ENCODE measurements around the gene ATP8A2. TPM values are rescaled to one million over a fixed set of nuclear protein-coding genes. Genes with fewer than 3 reads are reported as not detected.

ATP8A2 gene
- total RNA-seq, 2 experiments from 2014 or later = not detected

- H3K36me3 ChIP-seq (ENCODE audit: insufficient read depth, low read length) = no peaks in the 10 kb centered on the region
- no peak overlapping the region for H2AFZ ChIP-seq (ENCODE audit: low read length)
- no peaks in the 10 kb centered on the region for H3K4me1 ChIP-seq (ENCODE audit: insufficient read depth, low read length, poor library complexity, severe bottlenecking)
- CTCF ChIA-PET (ENCODE audit: unreplicated experiment) = no interaction called here
- no peak overlapping the region for H3K27ac ChIP-seq (ENCODE audit: low read depth, low read length, poor library complexity, severe bottlenecking)
- TF ChIP-seq EZH2phosphoT487 (IDR thresholded peaks at IDR 0.05; ENCODE audit: borderline replicate concordance, low read depth, low read length) (no peak), CTCF (conservative IDR thresholded peaks at IDR 0.05; ENCODE audit: low read length) (no peak)
- BruUV-seq (replicated peaks) = no TSS peak
- intact Hi-C loops (cut with micrococcal nuclease; ENCODE audit: unreplicated experiment) = no loop called here
- no peak overlapping the region for H3K4me2 ChIP-seq (ENCODE audit: low read length)
- H3K9me2 ChIP-seq (ENCODE audit: insufficient read depth, low read length) = no peaks in the 10 kb centered on the region
- H3K79me2 ChIP-seq (ENCODE audit: insufficient read depth, low read depth, low read length) = no peaks in the 10 kb centered on the region
- DNase-seq (ENCODE audit: low spot score) = no peak
- H3K9me3 ChIP-seq (ENCODE audit: low read length) = no peaks in the 10 kb centered on the region
- no peak overlapping the region for H3K4me3 ChIP-seq (ENCODE audit: low read depth, low read length, poor library complexity, severe bottlenecking)
- POLR2A ChIA-PET = no interaction called here
- no peaks in the 10 kb centered on the region for H4K20me1 ChIP-seq (ENCODE audit: insufficient read depth, low read length)
These were observed 106.4 kb downstream of the ATP8A2 start for GRCh38 chr13:25478186-25478585.

GRCh38 chr13:25489238-25489637 is 117.5 kb downstream of the ATP8A2 start:
- H3K36me3 ChIP-seq (ENCODE audit: insufficient read depth, low read length) = no peaks in the 10 kb centered on the region
- intact Hi-C loops (cut with micrococcal nuclease; ENCODE audit: unreplicated experiment) = no loop called here
- no peak overlapping the region for H3K4me3 ChIP-seq (ENCODE audit: low read depth, low read length, poor library complexity, severe bottlenecking)
- no peaks in the 10 kb centered on the region for H3K9me3 ChIP-seq (ENCODE audit: low read length)
- no peak for DNase-seq (ENCODE audit: low spot score)
- no peak overlapping the region for H3K4me2 ChIP-seq (ENCODE audit: low read length)
- ChIA-PET CTCF (ENCODE audit: unreplicated experiment) (no interaction called here), POLR2A (no interaction called here)
- H3K79me2 ChIP-seq (ENCODE audit: insufficient read depth, low read depth, low read length) = no peaks in the 10 kb centered on the region
- no TSS peak for BruUV-seq (replicated peaks)
- no peaks in the 10 kb centered on the region for H3K9me2 ChIP-seq (ENCODE audit: insufficient read depth, low read length)
- TF ChIP-seq EZH2phosphoT487 (IDR thresholded peaks at IDR 0.05; ENCODE audit: borderline replicate concordance, low read depth, low read length) = no peak
- no peak for TF ChIP-seq CTCF (conservative IDR thresholded peaks at IDR 0.05; ENCODE audit: low read length)
- H4K20me1 ChIP-seq (ENCODE audit: insufficient read depth, low read length) = no peaks in the 10 kb centered on the region
- no peak overlapping the region for H2AFZ ChIP-seq (ENCODE audit: low read length)
- no peaks in the 10 kb centered on the region for H3K4me1 ChIP-seq (ENCODE audit: insufficient read depth, low read length, poor library complexity, severe bottlenecking)
- H3K27ac ChIP-seq (ENCODE audit: low read depth, low read length, poor library complexity, severe bottlenecking) = no peak overlapping the region

- no peak overlapping the region for H3K4me3 ChIP-seq (ENCODE audit: low read depth, low read length, poor library complexity, severe bottlenecking)
- TF ChIP-seq CTCF (conservative IDR thresholded peaks at IDR 0.05; ENCODE audit: low read length) (no peak), EZH2phosphoT487 (IDR thresholded peaks at IDR 0.05; ENCODE audit: borderline replicate concordance, low read depth, low read length) (no peak)
- H3K79me2 ChIP-seq (ENCODE audit: insufficient read depth, low read depth, low read length) = no peaks in the 10 kb centered on the region
- no peaks in the 10 kb centered on the region for H3K4me1 ChIP-seq (ENCODE audit: insufficient read depth, low read length, poor library complexity, severe bottlenecking)
- intact Hi-C loops (cut with micrococcal nuclease; ENCODE audit: unreplicated experiment) = no loop called here
- no peaks in the 10 kb centered on the region for H4K20me1 ChIP-seq (ENCODE audit: insufficient read depth, low read length)
- no peak overlapping the region for H2AFZ ChIP-seq (ENCODE audit: low read length)
- DNase-seq (ENCODE audit: low spot score) = no peak
- H3K27ac ChIP-seq (ENCODE audit: low read depth, low read length, poor library complexity, severe bottlenecking) = no peak overlapping the region
- H3K36me3 ChIP-seq (ENCODE audit: insufficient read depth, low read length) = no peaks in the 10 kb centered on the region
- no peak overlapping the region for H3K4me2 ChIP-seq (ENCODE audit: low read length)
- H3K9me2 ChIP-seq (ENCODE audit: insufficient read depth, low read length) = no peaks in the 10 kb centered on the region
- ChIA-PET POLR2A (interaction anchor here (0.6 kb wide), 1 partner anchor 134 kb away, joined by 4 read pairs; no protein-coding TSS in a partner anchor), CTCF (ENCODE audit: unreplicated experiment) (no interaction called here)
- no peaks in the 10 kb centered on the region for H3K9me3 ChIP-seq (ENCODE audit: low read length)
- no TSS peak for BruUV-seq (replicated peaks)
These were observed 118.5 kb downstream of the ATP8A2 start for GRCh38 chr13:25490236-25490635.

Measured in OCI-LY7 (cell line).